Neural cell (in vitro differentiated cells): Measurements from ENCODE around the gene AP3S2. TPM values are rescaled to one million over a fixed set of nuclear protein-coding genes. Genes with fewer than 3 reads are reported as not detected.

ENCODE experiments used
- H2AFZ ChIP-seq: fragments of 200-600, 300-800 bp; sonication (generic), shearing (Covaris generic); 2 replicates; pipeline ENCODE4 v1.6.0; 2014; ENCODE audit warnings: low read depth, mild to moderate bottlenecking, antibody characterized with exemption, low read length, moderate library complexity
- H3F3A ChIP-seq: fragments of 200-600 bp; shearing (Covaris generic); 2 replicates; pipeline ENCODE4 v1.6.1; 2016; ENCODE audit warnings: mild to moderate bottlenecking, moderate library complexity, mixed read lengths, antibody characterized with exemption, low read length; ENCODE audit not compliant: insufficient read depth, poor library complexity, severe bottlenecking
- H3K27ac ChIP-seq: fragments of 200-600, 300-800 bp; sonication (generic), shearing (Covaris generic); 2 replicates; pipeline ENCODE4 v1.5.1; 2014; ENCODE audit warnings: mild to moderate bottlenecking, low read length, moderate library complexity
- H3K27me3 ChIP-seq: fragments of 300-800, 200-600 bp; sonication (generic), shearing (Covaris generic); 2 replicates; pipeline ENCODE4 v1.6.0; 2014; ENCODE audit warnings: mild to moderate bottlenecking, low read depth, low read length, moderate library complexity; ENCODE audit not compliant: insufficient read depth
- H3K36me3 ChIP-seq: fragments of 300-800, 200-600 bp; sonication (generic), shearing (Covaris generic); 2 replicates; pipeline ENCODE4 v1.5.1; 2014; ENCODE audit warnings: mild to moderate bottlenecking, antibody characterized with exemption, low read length, moderate library complexity; ENCODE audit not compliant: insufficient read depth
- H3K4me2 ChIP-seq: fragments of 300-800, 200-600 bp; sonication (generic), shearing (Covaris generic); 2 replicates; pipeline ENCODE4 v1.6.0; 2014; ENCODE audit warnings: mild to moderate bottlenecking, low read length
- H3K4me3 ChIP-seq: fragments of 300-800, 200-600 bp; sonication (generic), shearing (Covaris generic); 2 replicates; pipeline ENCODE4 v1.5.1; 2014; ENCODE audit warnings: mild to moderate bottlenecking, low read length, moderate library complexity
- H3K79me2 ChIP-seq: fragments of 200-600 bp; shearing (Covaris generic); replicated peaks from 2 replicates; pipeline ENCODE4 v1.6.0; 2014; ENCODE audit warnings: mild to moderate bottlenecking, low read length, moderate library complexity; ENCODE audit not compliant: insufficient read depth
- H3K9ac ChIP-seq: fragments of 300-800, 200-600 bp; sonication (generic), shearing (Covaris generic); 2 replicates; pipeline ENCODE4 v1.6.1; 2016; ENCODE audit warnings: mild to moderate bottlenecking, low read length, mixed read lengths
- H3K9me2 ChIP-seq: fragments of 200-600 bp; shearing (Covaris generic); 2 replicates; pipeline ENCODE4 v1.6.1; 2016; ENCODE audit warnings: mild to moderate bottlenecking, low read length, mixed read lengths; ENCODE audit not compliant: insufficient read depth
- H3K9me3 ChIP-seq: fragments of 200-600, 300-800 bp; sonication (generic), shearing (Covaris generic); 2 replicates; pipeline ENCODE4 v1.6.1; 2016; ENCODE audit warnings: mild to moderate bottlenecking, mixed run types, low read length, moderate library complexity, mixed read lengths
- H4K20me1 ChIP-seq: fragments of 200-600 bp; shearing (Covaris generic); 2 replicates; pipeline ENCODE4 v1.6.1; 2016; ENCODE audit warnings: mild to moderate bottlenecking, mixed run types; ENCODE audit not compliant: insufficient read depth
- EP300 ChIP-seq: fragments of 450-650 bp; conservative IDR thresholded peaks from 2 replicates; pipeline ENCODE4 v1.6.1; 2014; ENCODE audit warnings: antibody characterized with exemption, mild to moderate bottlenecking, moderate library complexity; ENCODE audit not compliant: poor library complexity, severe bottlenecking
- EZH2 ChIP-seq: fragments of 200-600, 300-800 bp; shearing (Covaris generic), sonication (generic); IDR thresholded peaks from 2 replicates; pipeline ENCODE4 v1.6.1; 2014; ENCODE audit warnings: antibody characterized with exemption, low read length, borderline replicate concordance, mild to moderate bottlenecking; ENCODE audit not compliant: insufficient read depth, poor library complexity, severe bottlenecking
- MXI1 ChIP-seq: fragments of 450-650 bp; conservative IDR thresholded peaks from 2 replicates; pipeline ENCODE4 v1.6.1; 2014; ENCODE audit warnings: antibody characterized with exemption, mild to moderate bottlenecking; ENCODE audit not compliant: poor library complexity, severe bottlenecking
- POLR2AphosphoS5 ChIP-seq: IDR thresholded peaks from 2 replicates; pipeline ENCODE4 v1.6.1; 2012
- RAD21 ChIP-seq: fragments of 450-650 bp; conservative IDR thresholded peaks from 2 replicates; pipeline ENCODE4 v1.6.1; 2014; ENCODE audit warnings: antibody characterized with exemption, mild to moderate bottlenecking, moderate library complexity
- SMC3 ChIP-seq: fragments of 450-650 bp; conservative IDR thresholded peaks from 2 replicates; pipeline ENCODE4 v1.6.1; 2014; ENCODE audit warnings: antibody characterized with exemption, mild to moderate bottlenecking, moderate library complexity; ENCODE audit not compliant: poor library complexity
- TAF1 ChIP-seq: IDR thresholded peaks from 2 replicates; pipeline ENCODE4 v1.6.1; 2012; ENCODE audit warnings: low read depth
- polyA plus RNA-seq: library from polyadenylated mRNA; depleted of rRNA; stranded (reverse); fragments of >200 nt; gene quantifications from 2 replicates; pipeline ENCODE4 v1.2.3, GENCODE V29; 2014
- TF ChIP-seq, protein P1 (sequence below): IDR thresholded peaks from 2 replicates; pipeline ENCODE4 v1.6.1; 2012; ENCODE audit warnings: borderline replicate concordance
- TF ChIP-seq, protein P2 (sequence below): fragments of 450-650 bp; IDR thresholded peaks from 2 replicates; pipeline ENCODE4 v1.5.1; 2014; ENCODE audit warnings: antibody characterized with exemption, mild to moderate bottlenecking, moderate library complexity; ENCODE audit not compliant: poor library complexity, severe bottlenecking

AP3S2 gene
- polyA plus RNA-seq, 1 donor from 2014 or later: 47.6 TPM

DNA sequence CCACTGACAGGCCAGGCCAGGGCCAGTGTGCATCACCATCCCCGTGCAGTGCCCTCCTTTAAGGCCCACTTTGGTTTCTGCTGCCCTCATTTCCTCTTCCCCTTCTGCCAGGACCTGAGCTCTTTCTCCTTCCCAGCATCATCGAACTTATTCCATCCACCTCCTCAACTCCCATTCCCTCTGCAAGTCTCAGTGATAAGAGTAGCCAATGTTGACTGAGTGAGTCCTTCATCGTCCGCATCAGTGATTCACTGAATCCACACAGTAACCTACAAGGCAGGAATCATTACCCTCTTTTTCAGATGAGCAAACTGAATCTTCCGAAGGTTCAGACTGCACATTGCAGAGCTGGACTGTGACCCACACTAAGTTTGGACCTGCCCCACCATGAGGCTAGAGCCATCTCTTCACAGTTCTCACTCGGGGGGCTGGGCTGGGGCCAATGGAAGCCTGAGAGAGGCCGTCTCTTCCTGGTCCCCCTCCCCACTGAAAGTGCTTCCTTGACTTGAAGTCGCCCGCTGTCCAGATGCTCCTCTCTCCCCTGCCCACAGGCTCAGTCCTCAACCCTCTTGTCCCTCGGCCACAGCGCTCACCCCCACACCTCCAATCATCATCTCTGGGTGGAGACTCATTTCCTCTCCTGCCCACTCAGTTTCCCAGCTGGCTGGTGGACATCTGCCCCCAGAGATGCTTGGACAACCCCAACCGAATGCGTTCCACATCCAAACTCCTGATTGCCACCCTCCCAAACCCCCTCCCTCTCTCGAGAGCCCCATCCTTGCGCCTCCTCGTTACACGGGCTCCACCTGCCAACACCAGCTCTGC, 64.0 kb downstream of the AP3S2 start:
- no peak overlapping the region for H3K4me3 ChIP-seq
- H3K27ac ChIP-seq: no peak overlapping the region
- H3F3A ChIP-seq: no peaks in the 10 kb centered on the region
- H3K4me2 ChIP-seq: no peak overlapping the region
- H3K27me3 ChIP-seq: no peaks in the 10 kb centered on the region
- TF ChIP-seq SMC3 (no peak), POLR2AphosphoS5 (no peak), EZH2 (no peak), MXI1 (no peak), RAD21 (no peak), EP300 (no peak), TAF1 (no peak)
- TF ChIP-seq, protein P1, sequence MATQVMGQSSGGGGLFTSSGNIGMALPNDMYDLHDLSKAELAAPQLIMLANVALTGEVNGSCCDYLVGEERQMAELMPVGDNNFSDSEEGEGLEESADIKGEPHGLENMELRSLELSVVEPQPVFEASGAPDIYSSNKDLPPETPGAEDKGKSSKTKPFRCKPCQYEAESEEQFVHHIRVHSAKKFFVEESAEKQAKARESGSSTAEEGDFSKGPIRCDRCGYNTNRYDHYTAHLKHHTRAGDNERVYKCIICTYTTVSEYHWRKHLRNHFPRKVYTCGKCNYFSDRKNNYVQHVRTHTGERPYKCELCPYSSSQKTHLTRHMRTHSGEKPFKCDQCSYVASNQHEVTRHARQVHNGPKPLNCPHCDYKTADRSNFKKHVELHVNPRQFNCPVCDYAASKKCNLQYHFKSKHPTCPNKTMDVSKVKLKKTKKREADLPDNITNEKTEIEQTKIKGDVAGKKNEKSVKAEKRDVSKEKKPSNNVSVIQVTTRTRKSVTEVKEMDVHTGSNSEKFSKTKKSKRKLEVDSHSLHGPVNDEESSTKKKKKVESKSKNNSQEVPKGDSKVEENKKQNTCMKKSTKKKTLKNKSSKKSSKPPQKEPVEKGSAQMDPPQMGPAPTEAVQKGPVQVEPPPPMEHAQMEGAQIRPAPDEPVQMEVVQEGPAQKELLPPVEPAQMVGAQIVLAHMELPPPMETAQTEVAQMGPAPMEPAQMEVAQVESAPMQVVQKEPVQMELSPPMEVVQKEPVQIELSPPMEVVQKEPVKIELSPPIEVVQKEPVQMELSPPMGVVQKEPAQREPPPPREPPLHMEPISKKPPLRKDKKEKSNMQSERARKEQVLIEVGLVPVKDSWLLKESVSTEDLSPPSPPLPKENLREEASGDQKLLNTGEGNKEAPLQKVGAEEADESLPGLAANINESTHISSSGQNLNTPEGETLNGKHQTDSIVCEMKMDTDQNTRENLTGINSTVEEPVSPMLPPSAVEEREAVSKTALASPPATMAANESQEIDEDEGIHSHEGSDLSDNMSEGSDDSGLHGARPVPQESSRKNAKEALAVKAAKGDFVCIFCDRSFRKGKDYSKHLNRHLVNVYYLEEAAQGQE: no peak
- TF ChIP-seq, protein P2, sequence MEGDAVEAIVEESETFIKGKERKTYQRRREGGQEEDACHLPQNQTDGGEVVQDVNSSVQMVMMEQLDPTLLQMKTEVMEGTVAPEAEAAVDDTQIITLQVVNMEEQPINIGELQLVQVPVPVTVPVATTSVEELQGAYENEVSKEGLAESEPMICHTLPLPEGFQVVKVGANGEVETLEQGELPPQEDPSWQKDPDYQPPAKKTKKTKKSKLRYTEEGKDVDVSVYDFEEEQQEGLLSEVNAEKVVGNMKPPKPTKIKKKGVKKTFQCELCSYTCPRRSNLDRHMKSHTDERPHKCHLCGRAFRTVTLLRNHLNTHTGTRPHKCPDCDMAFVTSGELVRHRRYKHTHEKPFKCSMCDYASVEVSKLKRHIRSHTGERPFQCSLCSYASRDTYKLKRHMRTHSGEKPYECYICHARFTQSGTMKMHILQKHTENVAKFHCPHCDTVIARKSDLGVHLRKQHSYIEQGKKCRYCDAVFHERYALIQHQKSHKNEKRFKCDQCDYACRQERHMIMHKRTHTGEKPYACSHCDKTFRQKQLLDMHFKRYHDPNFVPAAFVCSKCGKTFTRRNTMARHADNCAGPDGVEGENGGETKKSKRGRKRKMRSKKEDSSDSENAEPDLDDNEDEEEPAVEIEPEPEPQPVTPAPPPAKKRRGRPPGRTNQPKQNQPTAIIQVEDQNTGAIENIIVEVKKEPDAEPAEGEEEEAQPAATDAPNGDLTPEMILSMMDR: no peak
- no peaks in the 10 kb centered on the region for H3K79me2 ChIP-seq
- H4K20me1 ChIP-seq: no peaks in the 10 kb centered on the region
- H2AFZ ChIP-seq: no peak overlapping the region
- no peaks in the 10 kb centered on the region for H3K9me2 ChIP-seq
- H3K36me3 ChIP-seq: no peaks in the 10 kb centered on the region
- no peaks in the 10 kb centered on the region for H3K9me3 ChIP-seq
- no peak overlapping the region for H3K9ac ChIP-seq

DNA sequence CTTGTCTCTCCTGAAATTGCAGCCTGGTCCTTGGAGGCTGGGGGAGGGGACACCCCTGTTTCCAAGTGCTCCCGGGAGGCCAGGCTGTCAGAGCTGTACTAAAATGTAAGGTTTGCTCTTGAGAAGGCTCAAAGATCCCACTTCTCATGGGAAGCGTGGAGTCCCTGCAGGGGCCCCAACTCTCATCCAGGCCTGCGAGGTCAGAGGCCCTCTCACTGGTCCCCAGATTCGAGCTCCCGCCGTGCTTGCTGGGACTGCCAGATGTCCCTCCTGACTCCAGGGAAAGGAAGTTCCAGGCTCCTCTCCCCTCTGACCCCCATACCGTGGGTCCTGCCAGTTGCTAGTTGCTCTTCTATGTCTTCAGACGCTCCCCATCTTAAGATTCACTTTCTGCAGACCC, 64.6 kb downstream of the AP3S2 start:
- H3K27ac ChIP-seq: no peak overlapping the region
- no peaks in the 10 kb centered on the region for H3K9me2 ChIP-seq
- H3K36me3 ChIP-seq: no peaks in the 10 kb centered on the region
- H3F3A ChIP-seq: no peaks in the 10 kb centered on the region
- H3K27me3 ChIP-seq: no peaks in the 10 kb centered on the region
- H3K79me2 ChIP-seq: no peaks in the 10 kb centered on the region
- no peak overlapping the region for H3K4me2 ChIP-seq
- no peak overlapping the region for H2AFZ ChIP-seq
- H3K9me3 ChIP-seq: no peaks in the 10 kb centered on the region
- H3K4me3 ChIP-seq: no peak overlapping the region
- no peaks in the 10 kb centered on the region for H4K20me1 ChIP-seq
- no peak for TF ChIP-seq SMC3
- TF ChIP-seq, protein P1: no peak
- no peak for TF ChIP-seq POLR2AphosphoS5
- TF ChIP-seq RAD21: no peak
- TF ChIP-seq, protein P2: no peak
- TF ChIP-seq EP300: no peak
- TF ChIP-seq EZH2: no peak
- TF ChIP-seq TAF1: no peak
- no peak for TF ChIP-seq MXI1
- no peak overlapping the region for H3K9ac ChIP-seq
